WTC11 (cell line): ENCODE measurements around the gene PDPN. TPM values are rescaled to one million over a fixed set of nuclear protein-coding genes. Genes with fewer than 3 reads are reported as not detected.

Experiments
- ATAC-seq: fragments of 200-7000 bp; cut with Tn5 transposase; 2 replicates; pipeline ENCODE4 v1.10.0; 2021; ENCODE audit warnings: mild to moderate bottlenecking, moderate library complexity
- CTCF ChIA-PET: fragments of 300-600 bp; sonication (Branson Sonifier 250); formaldehyde crosslinking; loops from one replicate; lab custom pipeline; 2021; ENCODE audit warnings: antibody characterized with exemption; lab: Charles Lee
- POLR2A ChIA-PET: fragments of 350-600 bp; sonication (Branson Sonifier 250); formaldehyde crosslinking; loops from one replicate; lab custom pipeline; 2021; ENCODE audit warnings: antibody characterized with exemption; lab: Charles Lee
- DNase-seq: peaks from one replicate; pipeline ENCODE4 v3.0.0; 2021; ENCODE audit warnings: low spot score
- H3K27ac Mint-ChIP-seq: 2 replicates; pipeline ENCODE4 v1.8.0; 2021; ENCODE audit warnings: mixed read lengths
- H3K27me3 Mint-ChIP-seq: 2 replicates; pipeline ENCODE4 v1.8.0; 2021; ENCODE audit warnings: low read depth, mild to moderate bottlenecking, moderate library complexity, mixed read lengths
- H3K36me3 Mint-ChIP-seq: 2 replicates; pipeline ENCODE4 v1.8.0; 2021; ENCODE audit warnings: mixed read lengths
- H3K4me1 Mint-ChIP-seq: 2 replicates; pipeline ENCODE4 v1.8.0; 2022; ENCODE audit warnings: mixed read lengths
- H3K4me3 Mint-ChIP-seq: 2 replicates; pipeline ENCODE4 v1.8.0; 2021; ENCODE audit warnings: mild to moderate bottlenecking, moderate library complexity, mixed read lengths
- H3K9me3 Mint-ChIP-seq: 2 replicates; pipeline ENCODE4 v1.8.0; 2021; ENCODE audit warnings: mixed read lengths
- CTCF ChIP-seq: fragments of 200-600 bp; IDR thresholded peaks from 2 replicates; pipeline ENCODE4 v1.8.0; 2022; ENCODE audit warnings: antibody characterized with exemption
- FOXP1 ChIP-seq: sonication (generic); formaldehyde crosslinking; IDR thresholded peaks from 2 replicates; pipeline ENCODE4 v1.8.0; 2022; ENCODE audit warnings: missing genetic modification reagents, mild to moderate bottlenecking, moderate library complexity, borderline replicate concordance
- GABPB1 ChIP-seq: sonication (generic); formaldehyde crosslinking; IDR thresholded peaks from 2 replicates; pipeline ENCODE4 v1.8.1; 2023; ENCODE audit warnings: mild to moderate bottlenecking, missing genetic modification reagents
- JUN ChIP-seq: sonication (generic); formaldehyde crosslinking; IDR thresholded peaks from 2 replicates; pipeline ENCODE4 v1.8.0; 2023; ENCODE audit warnings: mild to moderate bottlenecking, missing genetic modification reagents
- MAX ChIP-seq: sonication (generic); formaldehyde crosslinking; IDR thresholded peaks from 2 replicates; pipeline ENCODE4 v1.8.0; 2022; ENCODE audit warnings: mild to moderate bottlenecking, missing genetic modification reagents
- NFATC4 ChIP-seq: fragments of 250-450 bp; sonication (Bioruptor Pico); IDR thresholded peaks from 2 replicates; pipeline ENCODE4 v1.9.0; 2021; ENCODE audit warnings: mild to moderate bottlenecking
- PRDM15 ChIP-seq: sonication (generic); formaldehyde crosslinking; IDR thresholded peaks from 2 replicates; pipeline ENCODE4 v1.8.0; 2022; ENCODE audit warnings: missing genetic modification reagents
- SMAD3 ChIP-seq: sonication (generic); formaldehyde crosslinking; IDR thresholded peaks from 2 replicates; pipeline ENCODE4 v1.8.0; 2022; ENCODE audit warnings: missing genetic modification reagents, mild to moderate bottlenecking, borderline replicate concordance
- ZMAT4 ChIP-seq: fragments of 250-450 bp; sonication (Bioruptor Pico); IDR thresholded peaks from 2 replicates; pipeline ENCODE4 v1.9.0; 2021; ENCODE audit warnings: mild to moderate bottlenecking
- ZNF281 ChIP-seq: sonication (generic); formaldehyde crosslinking; IDR thresholded peaks from 2 replicates; pipeline ENCODE4 v1.8.0; 2023; ENCODE audit warnings: mild to moderate bottlenecking, missing genetic modification reagents
- ZNF532 ChIP-seq: fragments of 250-450 bp; sonication (Bioruptor Pico); IDR thresholded peaks from 2 replicates; pipeline ENCODE4 v1.9.0; 2021; ENCODE audit warnings: mild to moderate bottlenecking, borderline replicate concordance
- total RNA-seq: library from RNA; stranded (reverse); gene quantifications from 3 replicates; pipeline ENCODE4 v1.2.3, GENCODE V29; 2021
- TF ChIP-seq, protein P1 (sequence below): sonication (generic); formaldehyde crosslinking; IDR thresholded peaks from 2 replicates; pipeline ENCODE4 v1.8.0; 2022; ENCODE audit warnings: mild to moderate bottlenecking, missing genetic modification reagents
- TF ChIP-seq, protein P2 (sequence below): sonication (generic); formaldehyde crosslinking; IDR thresholded peaks from 2 replicates; pipeline ENCODE4 v1.8.0; 2022; ENCODE audit warnings: mild to moderate bottlenecking, missing genetic modification reagents
- TF ChIP-seq, protein P3 (sequence below): fragments of 250-450 bp; sonication (Bioruptor Pico); conservative IDR thresholded peaks from 2 replicates; pipeline ENCODE4 v1.9.0; 2021; ENCODE audit warnings: mild to moderate bottlenecking
- TF ChIP-seq, protein P4 (sequence below): sonication (generic); formaldehyde crosslinking; IDR thresholded peaks from 2 replicates; pipeline ENCODE4 v1.8.0; 2023; ENCODE audit warnings: missing genetic modification reagents

PDPN gene
- total RNA-seq, 1 experiment from 2014 or later, result 158 TPM

DNA sequence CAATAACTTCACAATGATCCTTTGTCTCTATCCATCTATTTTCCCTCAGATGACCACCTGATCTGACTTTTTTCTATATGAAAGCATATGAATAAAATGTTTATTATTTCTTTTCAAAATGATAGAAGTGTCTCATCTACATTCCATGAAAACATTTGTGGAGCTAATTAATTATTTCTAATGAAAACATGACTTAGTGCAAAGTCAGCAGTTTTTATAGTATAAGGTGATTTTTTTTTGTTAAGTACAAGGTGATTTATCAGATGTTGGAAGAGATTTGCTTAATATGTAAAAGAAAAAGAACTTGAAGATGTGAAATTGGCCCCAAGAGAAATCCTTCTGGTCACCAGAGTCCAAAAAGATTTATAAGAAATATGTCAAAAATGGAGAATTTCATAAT is 43.5 kb downstream of the PDPN start:
- Mint-ChIP-seq H3K4me3 (no peak overlapping the region), H3K27me3 (peaks cover 3% of the 10 kb centered on the region; the same call in 1 of the 2 replicates), H3K27ac (no peak overlapping the region), H3K36me3 (peaks cover 18% of the 10 kb centered on the region), H3K4me1 (no peaks in the 10 kb centered on the region), H3K9me3 (peaks cover 22% of the 10 kb centered on the region)
- ATAC-seq (no peak), DNase-seq (no peak)
- ChIA-PET CTCF (no interaction called here), POLR2A (no interaction called here)
- TF ChIP-seq FOXP1 (CRISPR knock-in tag) (no peak), CTCF (no peak), SMAD3 (CRISPR knock-in tag) (no peak)
- TF ChIP-seq, protein P1, sequence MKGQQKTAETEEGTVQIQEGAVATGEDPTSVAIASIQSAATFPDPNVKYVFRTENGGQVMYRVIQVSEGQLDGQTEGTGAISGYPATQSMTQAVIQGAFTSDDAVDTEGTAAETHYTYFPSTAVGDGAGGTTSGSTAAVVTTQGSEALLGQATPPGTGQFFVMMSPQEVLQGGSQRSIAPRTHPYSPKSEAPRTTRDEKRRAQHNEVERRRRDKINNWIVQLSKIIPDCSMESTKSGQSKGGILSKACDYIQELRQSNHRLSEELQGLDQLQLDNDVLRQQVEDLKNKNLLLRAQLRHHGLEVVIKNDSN, result no peak

DNA sequence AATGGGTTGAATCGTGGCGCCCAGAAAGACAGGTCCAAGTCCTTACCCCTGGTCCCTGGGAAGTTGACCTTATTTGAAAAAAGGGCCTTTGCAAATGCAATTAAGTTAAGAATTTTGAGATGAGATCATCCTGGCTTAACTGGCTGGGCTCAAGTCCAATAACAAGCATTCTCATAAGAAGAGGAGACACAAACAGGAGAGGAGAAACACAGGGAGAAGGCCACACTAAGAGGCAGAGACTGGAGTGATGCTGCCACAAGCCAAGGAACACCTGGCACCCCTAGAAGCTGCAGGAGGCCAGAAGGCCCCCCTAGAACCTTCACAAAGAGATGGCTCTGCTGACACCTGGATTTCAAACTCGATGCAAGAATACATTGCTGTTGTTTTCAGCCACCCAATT is 44.6 kb downstream of the PDPN start:
- Mint-ChIP-seq H3K4me3 (no peak overlapping the region), H3K27me3 (peaks cover 3% of the 10 kb centered on the region; the same call in 1 of the 2 replicates), H3K9me3 (peaks cover 33% of the 10 kb centered on the region), H3K4me1 (no peaks in the 10 kb centered on the region), H3K36me3 (peaks cover 25% of the 10 kb centered on the region), H3K27ac (no peak overlapping the region)
- CTCF ChIA-PET, result no interaction called here
- ATAC-seq (no peak), DNase-seq (no peak)
- POLR2A ChIA-PET, result no interaction called here
- TF ChIP-seq FOXP1 (CRISPR knock-in tag) (no peak), PRDM15 (CRISPR knock-in tag) (no peak), MAX (CRISPR knock-in tag) (no peak), ZNF281 (no peak), ZNF532 (no peak), NFATC4 (CRISPR knock-in tag) (no peak), GABPB1 (CRISPR knock-in tag) (no peak), ZMAT4 (CRISPR knock-in tag) (no peak), JUN (no peak)
- TF ChIP-seq, protein P2, sequence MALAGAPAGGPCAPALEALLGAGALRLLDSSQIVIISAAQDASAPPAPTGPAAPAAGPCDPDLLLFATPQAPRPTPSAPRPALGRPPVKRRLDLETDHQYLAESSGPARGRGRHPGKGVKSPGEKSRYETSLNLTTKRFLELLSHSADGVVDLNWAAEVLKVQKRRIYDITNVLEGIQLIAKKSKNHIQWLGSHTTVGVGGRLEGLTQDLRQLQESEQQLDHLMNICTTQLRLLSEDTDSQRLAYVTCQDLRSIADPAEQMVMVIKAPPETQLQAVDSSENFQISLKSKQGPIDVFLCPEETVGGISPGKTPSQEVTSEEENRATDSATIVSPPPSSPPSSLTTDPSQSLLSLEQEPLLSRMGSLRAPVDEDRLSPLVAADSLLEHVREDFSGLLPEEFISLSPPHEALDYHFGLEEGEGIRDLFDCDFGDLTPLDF (CRISPR knock-in tag), result no peak
- TF ChIP-seq, protein P3, sequence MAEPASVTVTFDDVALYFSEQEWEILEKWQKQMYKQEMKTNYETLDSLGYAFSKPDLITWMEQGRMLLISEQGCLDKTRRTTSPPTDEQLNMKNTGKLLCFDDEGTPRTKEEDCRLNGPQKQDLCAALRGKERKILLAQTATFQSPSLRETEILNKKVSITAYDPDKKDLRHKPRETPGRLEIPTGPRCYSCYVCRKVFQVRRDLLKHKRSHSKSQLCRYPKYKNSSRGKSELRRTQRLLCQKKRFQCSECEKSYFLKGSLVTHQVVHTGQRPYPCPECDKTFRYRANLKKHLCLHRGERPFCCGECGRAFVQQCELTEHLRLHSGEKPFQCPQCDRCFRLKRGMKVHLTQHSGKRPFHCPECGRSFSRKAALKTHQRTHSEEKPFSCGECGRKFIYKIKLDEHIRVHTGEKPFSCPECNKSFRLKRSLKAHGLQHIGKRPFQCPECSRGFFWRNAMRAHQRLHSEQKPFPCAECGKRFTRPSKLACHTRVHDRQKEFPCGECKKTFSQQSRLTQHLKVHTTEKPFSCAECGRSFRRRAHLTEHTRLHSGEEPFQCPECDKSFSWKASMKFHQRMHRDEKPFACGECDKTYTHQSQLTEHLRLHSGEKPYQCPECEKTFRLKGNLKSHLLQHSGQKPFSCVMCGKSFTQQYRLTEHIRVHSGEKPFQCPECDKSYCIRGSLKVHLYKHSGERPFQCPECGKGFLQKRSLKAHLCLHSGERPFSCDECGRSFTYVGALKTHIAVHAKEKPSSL (CRISPR knock-in tag), result no peak
- TF ChIP-seq, protein P4, sequence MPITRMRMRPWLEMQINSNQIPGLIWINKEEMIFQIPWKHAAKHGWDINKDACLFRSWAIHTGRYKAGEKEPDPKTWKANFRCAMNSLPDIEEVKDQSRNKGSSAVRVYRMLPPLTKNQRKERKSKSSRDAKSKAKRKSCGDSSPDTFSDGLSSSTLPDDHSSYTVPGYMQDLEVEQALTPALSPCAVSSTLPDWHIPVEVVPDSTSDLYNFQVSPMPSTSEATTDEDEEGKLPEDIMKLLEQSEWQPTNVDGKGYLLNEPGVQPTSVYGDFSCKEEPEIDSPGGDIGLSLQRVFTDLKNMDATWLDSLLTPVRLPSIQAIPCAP (CRISPR knock-in tag), result no peak
